ENCODE data around the gene GALNT17.

GALNT17 gene

GRCh38 chr7:71752171-71752935 is 620.4 kb downstream of the GALNT17 start:
- no peak for DNase-seq (ENCODE audit: low read depth)

GRCh38 chr7:71753236-71753635 is 621.3 kb downstream of the GALNT17 start:
- DNase-seq (ENCODE audit: low read depth): no peak

GRCh38 chr7:71753956-71754664 is 622.2 kb downstream of the GALNT17 start:
- no peak for DNase-seq (ENCODE audit: low read depth)

- DNase-seq (ENCODE audit: low read depth): no peak
Observed at GRCh38 chr7:71754828-71755227, 622.9 kb downstream of the GALNT17 start.

- no peak for DNase-seq (ENCODE audit: low read depth)
Observed at GRCh38 chr7:71761336-71761735, 629.4 kb downstream of the GALNT17 start.

Measured in amniotic epithelial cell (primary cell).